ENCODE results near the gene SS18L1.

SS18L1 gene

GRCh38 chr20:62175711-62176110 lies 32.1 kb downstream of the SS18L1 start:
- DNase-seq: no peak

- DNase-seq: no peak
Observed at GRCh38 chr20:62176866-62177265, 33.3 kb downstream of the SS18L1 start.

- DNase-seq: no peak
Observed at GRCh38 chr20:62177307-62177706, 33.7 kb downstream of the SS18L1 start.

DNA sequence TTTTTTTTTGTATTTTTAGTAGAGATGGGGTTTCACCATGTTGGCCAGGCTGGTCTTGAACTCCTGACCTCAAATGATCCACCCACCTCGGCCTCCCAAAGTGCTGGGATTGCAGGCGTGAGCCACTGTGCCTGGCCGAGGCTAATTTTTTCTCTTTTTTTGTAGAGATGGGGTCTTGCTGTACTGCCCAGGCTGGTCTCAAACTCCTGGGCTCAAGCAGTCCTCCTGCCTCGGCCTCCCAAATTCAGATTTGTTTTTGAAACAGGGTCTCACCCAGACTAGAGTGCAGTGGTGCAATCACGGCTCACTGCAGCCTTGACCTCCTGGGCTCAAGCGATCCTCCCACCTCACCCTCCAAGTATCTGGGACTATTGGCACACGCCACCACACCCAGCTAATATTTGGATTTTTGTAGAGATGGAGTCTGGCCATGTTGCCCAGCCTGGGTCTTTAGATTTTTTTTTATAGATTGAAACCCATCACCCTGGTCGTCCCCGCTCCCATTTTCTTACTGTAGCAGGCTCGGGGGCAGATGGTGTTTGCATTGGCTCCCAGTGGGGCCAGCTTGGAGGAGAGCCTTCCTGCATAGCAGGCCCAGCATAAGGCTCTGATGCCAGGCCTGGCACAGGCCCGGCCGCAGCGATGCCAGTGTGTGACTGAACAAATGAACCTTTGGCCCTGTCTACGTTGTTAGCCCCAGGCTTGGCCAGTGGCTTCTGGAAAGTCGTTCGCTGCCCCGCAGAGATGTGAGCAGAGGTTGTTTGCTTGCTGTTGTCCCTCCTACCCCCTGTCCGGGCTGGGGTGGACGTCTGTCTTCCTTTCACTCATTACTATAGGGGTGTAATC lies 35.0 kb downstream of the SS18L1 start:
- no peak for DNase-seq

- DNase-seq: no peak
Observed at GRCh38 chr20:62179162-62179504, 35.6 kb downstream of the SS18L1 start.

GRCh38 chr20:62181808-62182207 lies 38.2 kb downstream of the SS18L1 start:
- no peak for DNase-seq

DNA sequence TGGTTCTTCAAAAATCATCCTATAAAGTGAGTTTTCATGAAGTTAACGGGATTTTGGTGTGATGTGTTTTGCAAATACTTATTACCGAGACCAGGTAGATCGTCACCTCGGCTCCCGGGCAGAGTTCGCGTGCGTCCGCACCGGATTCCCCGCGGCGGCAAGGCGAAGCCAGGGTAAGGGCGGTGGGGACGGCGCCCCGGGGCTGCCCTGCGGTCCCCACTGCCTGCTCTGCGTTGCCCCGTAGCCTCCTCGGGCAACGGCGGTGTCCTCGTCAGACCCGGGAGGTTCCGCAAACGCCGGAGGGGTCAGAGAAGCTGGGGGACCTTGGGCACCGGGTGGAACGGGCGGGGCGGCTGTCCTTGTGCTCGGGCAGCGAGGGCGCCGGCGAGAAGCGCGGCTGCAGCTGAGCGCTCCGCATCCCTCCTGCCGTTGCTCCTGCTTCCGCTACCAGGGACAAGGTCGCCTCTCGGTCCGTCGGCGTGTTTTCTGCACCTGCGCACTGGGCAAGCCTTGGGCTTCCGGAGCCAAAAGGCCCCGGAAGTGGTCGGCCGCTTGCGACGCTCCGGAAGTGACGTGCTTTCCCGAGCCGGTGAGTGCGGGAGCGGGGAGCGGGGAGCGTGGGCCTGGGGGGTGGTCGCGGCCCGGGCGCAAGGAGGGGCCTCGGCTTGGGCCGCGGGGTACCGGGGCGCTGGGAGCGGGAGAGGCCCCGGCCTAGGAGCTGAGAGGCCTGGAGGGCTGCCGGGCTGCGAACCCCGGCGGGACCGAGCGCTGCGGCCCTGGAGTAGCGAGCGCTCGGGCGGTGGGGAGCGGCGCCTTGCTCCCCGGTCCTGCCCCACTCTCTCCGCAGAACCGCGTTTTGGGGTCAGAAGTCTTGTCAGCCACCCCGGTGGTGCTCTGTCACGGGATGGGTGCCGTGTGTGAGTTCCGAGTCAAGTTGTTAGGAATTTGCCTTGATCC lies 39.2 kb downstream of the SS18L1 start, which contains the start of gene MTG2:
TSS of gene MTG2 (plus strand) at position 560 of the 957 bp plus-strand sequence. CDS start 10,393 bp downstream, outside the sequence.
- peak; percentile 91 for DNase-seq

- DNase-seq: no peak
Observed at GRCh38 chr20:62183426-62184142, 40.0 kb downstream of the SS18L1 start.

- DNase-seq: no peak
Observed at GRCh38 chr20:62186096-62186426, 42.5 kb downstream of the SS18L1 start.

DNA sequence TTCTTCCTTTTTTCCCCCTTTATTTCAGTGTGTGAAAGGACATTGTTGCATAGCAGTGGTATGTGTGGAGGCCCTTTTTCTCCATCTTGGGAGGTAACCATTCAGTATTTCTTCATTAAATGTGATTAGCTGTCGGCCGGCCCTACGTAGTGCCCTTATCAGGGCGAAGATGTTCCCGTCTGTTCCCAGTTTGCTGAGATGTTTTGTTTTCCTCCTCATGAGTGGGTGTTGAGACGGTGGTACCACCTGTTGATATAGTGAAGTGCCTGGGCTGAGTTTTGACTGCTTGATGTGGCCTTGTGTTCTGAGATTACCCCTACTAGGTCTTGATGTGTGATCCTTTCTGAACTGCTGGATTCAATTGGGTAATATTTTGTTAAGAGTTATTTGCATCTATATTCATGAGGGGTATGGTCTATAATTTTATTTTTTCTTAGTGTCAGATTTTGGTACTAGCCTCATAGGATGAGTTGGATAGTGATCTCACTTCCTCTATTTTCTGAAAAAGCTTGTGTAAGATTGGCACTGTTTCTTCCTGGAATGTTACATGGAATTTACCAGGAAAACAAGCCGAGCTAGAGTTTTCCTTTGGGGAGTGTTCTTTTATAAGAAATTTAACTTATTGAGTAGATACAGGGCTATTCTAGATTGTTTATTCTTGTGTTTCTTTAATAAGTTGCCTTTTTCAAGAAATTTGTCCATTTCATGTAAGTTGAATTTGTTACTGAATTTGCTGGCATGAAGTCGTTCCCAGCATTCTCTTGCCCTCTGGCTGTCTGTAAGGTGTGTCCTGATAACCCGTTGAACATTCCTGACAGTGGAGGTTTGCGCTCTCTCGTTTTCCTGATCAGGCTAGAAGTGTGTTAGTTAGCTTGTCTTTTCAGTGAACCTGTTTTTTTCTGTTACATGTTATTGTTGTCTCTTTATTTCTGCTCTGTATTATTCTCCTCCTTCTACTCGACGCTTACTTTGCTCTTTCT lies 43.6 kb downstream of the SS18L1 start:
- DNase-seq: no peak

DNA sequence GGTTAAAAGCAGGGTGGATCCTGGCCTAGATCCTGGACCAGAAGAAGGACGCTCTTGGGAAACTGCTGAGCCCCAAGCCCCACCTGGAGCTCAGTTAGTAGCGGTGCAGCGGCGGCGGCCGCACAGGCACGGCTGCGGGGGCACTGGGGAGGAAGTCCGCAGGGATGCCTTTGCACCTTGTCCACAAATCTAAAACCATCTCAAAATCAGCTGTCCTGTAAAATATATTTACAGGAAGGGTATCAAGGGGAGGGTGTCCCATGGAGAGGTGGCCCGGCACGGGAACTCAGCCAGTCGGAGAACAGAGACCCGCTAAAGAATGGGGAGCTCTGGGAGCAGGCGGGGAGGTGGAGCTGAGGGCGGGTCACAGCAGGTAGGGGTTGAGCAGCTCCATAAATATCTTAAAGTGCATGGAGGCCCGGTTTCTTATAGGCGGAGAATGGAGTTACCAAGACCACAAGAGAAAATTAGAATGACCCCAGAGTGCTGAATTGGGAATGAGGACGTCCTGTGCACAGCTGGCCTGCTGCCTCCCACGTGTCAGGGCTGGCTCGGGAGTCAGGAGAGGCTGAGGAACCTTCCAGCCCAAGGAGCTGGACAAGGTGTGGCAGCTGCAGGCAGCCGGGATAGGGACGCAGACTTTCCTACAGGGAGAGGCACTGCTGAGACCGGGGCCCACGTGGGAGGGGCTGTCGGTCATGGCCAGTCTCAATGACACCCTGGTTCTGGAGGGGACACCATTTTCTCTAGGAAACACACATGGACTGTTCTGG lies 47.3 kb downstream of the SS18L1 start:
- DNase-seq: no peak

DNA sequence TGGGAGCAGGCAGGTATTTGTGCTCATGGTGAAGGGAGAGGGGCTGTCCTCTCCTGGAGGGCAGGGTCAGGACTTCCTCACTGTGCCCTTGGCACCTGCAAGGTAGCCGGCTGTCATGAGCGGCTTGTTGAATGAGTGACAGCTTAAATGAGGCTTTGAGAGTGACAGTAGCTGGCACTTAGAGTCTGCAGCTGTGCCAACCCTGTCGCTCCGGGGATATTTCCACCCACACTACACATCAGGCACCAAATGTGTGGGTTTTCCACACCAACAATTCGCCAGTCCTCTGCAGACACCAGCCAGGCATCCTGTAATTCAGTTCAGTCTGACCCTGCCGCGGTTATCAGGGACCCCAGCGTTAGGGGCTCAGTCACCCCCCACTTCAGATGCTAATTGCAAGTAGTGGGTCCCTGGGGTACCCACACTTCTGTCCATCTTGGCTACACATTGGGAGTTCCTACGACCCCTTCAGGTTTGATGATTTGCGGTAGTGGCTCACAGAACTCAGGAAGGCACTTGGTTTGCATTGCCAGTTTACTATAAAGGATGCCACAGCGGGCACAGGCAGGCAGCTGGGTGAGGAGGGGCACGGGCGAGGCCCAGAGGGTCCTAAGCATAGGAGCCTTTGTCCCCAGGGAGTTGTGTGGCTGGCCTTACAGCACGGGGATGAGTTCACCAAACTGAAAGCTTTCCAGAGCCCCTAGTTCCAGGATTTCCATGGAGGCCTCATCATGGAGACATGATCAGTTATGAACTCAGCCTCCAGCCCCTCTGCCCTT lies 48.4 kb downstream of the SS18L1 start:
- DNase-seq: no peak

DNA sequence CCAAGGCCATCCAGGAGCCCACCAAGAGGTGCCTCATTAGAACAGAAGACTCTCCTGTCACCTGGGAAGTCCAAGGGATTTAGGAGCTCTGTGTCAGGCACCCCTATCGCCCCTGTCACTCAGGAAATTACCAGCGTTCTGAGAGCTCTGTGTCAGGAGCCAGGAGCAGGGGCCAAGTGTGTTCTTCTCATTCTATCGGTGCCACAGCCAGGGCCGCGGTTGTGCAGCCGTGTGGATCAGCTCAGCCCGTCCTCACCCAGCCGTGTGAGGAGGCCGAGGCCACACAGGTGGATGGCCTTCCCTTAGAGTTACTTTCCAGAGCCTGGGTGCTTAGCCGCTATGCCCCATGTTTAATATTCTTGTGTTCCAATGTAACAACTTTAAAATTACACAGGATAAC lies 49.1 kb downstream of the SS18L1 start:
- DNase-seq: no peak

GRCh38 chr20:62193079-62194025 lies 49.8 kb downstream of the SS18L1 start:
- DNase-seq: no peak

- DNase-seq: no peak
Observed at GRCh38 chr20:62195075-62195405, 51.5 kb downstream of the SS18L1 start.

GRCh38 chr20:62195736-62196135 lies 52.2 kb downstream of the SS18L1 start:
- DNase-seq: no peak

GRCh38 chr20:62196286-62196685 lies 52.7 kb downstream of the SS18L1 start:
- DNase-seq: no peak

- no peak for DNase-seq
Observed at GRCh38 chr20:62197311-62197710, 53.7 kb downstream of the SS18L1 start.

DNA sequence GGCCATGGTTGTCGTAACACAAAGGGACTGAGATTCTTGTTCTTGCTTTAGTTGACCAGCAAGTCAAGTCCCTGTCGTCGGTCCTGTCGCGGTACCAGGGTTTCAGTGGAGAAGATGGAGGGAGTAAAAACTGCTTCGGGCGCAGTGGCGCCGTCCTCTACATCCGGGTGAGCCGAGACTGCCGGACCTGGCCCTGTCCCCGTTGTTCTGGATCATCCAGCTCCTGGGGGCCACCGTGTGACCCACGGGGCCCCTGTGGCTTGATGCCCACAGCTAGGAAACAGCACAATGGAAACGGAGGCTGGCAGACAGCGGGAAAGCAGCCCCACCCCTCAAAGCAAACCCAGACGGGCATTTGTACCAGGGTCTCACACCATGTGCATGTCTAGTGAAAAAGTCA lies 54.2 kb downstream of the SS18L1 start:
- no peak for DNase-seq

Measured in NCI-H1417 treated with DMSO at 0.1 percent for 48 hours (cell line).